Left colon (tissue), 2 donors: ENCODE data around the gene DOCK4. TPM values are rescaled to one million over a fixed set of nuclear protein-coding genes. Genes with fewer than 3 reads are reported as not detected.
"Not testable (repeated sequence)": the region's sequence is repeated elsewhere in the genome, so short reads cannot be mapped to it uniquely, and the experiment has no call there.

Experiments
- ATAC-seq: fragments of 200-7000 bp; cut with Tn5 transposase; one replicate; pipeline ENCODE4 v1.9.1; 2020; ENCODE audit warnings: mild to moderate bottlenecking, moderate library complexity
- DNase-seq, 2 donors: peaks; one replicate each; pipeline ENCODE4 v3.0.0-alpha.2; 2020
- intact Hi-C, 2 donors: fragments of 100-400 bp; cut with DNase I in 1 of 2; cut with micrococcal nuclease in 1 of 2; formaldehyde crosslinking; loops; one replicate each; pipeline versions ENCODE4 v1.11.2 to v1.14.0; 2022; cut with DNase I, micrococcal nuclease
- total RNA-seq, 2 donors: library from RNA; stranded (reverse); fragmentation: NEBNext Ultra II Directional; extraction: Animal tissue kit (Norgen Biotek cat#: 25700); gene quantifications; one replicate each; pipeline ENCODE4 v1.2.1, GENCODE V29; 2021
- donor health status: DM: no; HTN: no; CAD: no.
- donor health status: DM: yes; HTN: yes; CAD: no.

DOCK4 gene
- total RNA-seq, 2 donors from 2014 or later, result 6.6 to 11.5 TPM

DNA sequence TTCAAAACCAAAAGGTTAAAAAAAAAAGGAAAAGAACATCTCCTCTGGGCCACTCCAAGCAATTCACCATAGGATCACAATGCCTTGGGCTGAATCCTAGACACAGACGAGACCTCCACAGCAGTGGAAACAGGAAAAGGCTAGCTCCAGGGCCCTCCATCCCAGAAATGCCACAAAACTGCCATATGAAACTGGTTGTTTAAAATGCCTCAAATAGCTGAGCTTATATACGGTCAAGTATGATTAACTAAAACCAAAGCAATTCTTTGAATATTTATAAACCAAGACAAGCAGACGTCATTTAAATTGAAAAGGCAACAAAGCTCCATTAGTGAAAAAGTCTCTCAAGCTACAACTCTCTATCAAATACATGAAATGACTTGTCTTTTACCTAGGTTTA lies 63.1 kb downstream of the DOCK4 start:
- intact Hi-C loops, result no loop called here
- DNase-seq (no peak), ATAC-seq (no peak)

DNA sequence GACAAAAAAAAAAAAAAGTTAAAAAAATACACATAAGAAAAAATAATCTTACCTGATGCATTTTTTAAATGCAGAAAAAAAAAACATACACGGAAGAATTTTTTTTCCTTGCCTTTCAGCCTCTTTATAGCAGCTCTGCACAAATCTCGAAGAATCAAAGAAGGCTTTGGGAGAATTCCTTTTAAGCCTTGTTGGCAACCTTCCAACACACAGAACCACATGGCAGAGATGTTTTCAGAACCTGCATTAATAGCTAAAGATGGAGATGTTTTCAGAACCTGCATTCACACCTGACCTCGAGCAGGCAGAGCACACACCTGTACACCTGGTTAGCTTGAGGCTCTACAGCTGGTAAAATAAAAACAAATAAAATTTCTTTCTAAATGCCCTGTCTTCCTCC lies 65.6 kb downstream of the DOCK4 start:
- DNase-seq (no peak), ATAC-seq (no peak)
- intact Hi-C loops, result no loop called here

DNA sequence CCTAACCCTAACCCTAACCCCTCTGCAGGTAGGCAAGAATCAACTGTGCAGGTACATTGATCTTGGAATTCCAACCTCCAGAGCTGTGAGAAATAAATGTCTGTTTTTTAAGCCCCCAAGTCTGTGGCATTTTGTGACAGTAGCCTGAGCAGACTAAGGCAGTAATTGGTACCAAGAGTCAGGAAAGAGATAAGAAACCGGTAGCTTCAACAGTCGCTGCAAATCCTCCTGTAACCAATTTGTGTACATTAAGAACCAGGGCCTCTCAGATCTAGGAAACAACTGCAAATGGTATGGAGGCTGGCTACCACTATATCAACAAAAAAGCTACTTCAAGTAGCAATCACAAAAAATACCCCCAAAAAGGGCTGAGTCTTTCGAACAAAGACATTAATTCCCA lies 67.3 kb downstream of the DOCK4 start:
- no peak for ATAC-seq
- intact Hi-C loops, result no loop called here
- no peak for DNase-seq

DNA sequence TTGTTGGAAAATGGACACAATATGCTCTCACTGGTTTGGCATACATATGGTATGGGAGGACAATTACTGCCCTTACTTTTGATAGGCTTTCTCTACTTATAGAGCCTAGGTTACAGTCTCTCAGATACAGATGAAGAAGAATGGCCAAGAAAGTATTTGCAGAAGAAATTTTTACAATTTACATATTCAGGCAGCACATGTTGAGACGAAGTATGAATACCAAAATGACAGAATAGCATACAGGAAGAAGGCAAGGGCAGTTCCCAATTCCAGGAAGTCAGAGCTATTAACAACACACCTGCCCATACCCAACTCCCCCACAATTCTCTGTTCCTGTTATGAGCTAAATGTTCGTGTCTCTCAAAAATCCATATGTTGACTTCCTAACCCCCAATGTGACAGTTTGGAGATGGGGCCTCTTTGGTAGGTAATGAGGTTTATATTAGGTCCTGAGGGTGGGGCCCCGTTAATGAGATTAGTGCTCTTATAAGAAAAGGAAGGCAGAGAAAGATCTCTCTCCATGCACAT lies 67.8 kb downstream of the DOCK4 start:
- no peak for DNase-seq
- no peak for ATAC-seq
- intact Hi-C loops, result no loop called here

DNA sequence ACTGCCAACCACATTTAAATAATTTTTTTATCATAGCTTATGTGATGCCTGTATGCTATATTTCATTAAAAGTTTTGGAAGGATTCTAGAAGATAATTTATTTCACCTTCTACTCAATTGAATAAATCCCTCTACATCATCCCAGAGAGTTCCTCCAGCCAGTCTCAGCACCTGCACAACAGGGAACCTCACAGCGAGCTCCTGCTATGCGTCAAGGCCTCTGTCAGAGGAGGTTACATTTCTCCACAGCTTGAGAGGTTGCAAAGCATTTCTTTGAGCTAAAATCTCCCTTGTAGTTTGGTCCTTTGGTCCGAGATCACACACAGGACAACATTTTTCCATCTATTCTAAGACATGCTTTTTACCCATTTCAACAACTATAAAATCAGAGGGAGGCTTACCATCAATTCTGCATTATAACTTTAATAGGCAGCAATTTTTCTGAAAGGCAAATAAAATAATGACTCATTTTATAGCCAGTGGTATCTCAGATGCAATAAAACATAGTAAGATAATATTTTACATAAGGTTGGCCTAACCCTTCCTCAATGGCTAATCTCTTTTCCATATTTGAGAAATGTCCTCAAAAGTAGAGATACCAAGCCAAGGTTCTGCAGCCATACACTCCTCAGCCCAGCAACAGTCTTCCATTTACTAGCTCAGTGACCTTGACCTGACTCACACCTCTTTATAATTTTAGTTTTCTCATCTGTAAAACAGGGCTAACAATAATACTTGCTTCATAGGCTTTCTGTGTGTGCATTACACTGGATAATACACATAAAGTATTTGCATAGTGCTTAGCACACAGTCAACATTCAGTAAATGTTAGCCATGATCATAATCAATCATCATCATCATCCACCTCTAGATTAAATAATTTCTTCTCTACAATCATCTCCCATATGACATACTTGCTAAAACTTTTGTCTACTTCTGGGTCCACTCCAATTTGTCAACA lies 68.8 kb downstream of the DOCK4 start:
- intact Hi-C loops, result no loop called here
- DNase-seq (peak in 1 of 2 donors; percentile 9), ATAC-seq (peak; percentile 87)

DNA sequence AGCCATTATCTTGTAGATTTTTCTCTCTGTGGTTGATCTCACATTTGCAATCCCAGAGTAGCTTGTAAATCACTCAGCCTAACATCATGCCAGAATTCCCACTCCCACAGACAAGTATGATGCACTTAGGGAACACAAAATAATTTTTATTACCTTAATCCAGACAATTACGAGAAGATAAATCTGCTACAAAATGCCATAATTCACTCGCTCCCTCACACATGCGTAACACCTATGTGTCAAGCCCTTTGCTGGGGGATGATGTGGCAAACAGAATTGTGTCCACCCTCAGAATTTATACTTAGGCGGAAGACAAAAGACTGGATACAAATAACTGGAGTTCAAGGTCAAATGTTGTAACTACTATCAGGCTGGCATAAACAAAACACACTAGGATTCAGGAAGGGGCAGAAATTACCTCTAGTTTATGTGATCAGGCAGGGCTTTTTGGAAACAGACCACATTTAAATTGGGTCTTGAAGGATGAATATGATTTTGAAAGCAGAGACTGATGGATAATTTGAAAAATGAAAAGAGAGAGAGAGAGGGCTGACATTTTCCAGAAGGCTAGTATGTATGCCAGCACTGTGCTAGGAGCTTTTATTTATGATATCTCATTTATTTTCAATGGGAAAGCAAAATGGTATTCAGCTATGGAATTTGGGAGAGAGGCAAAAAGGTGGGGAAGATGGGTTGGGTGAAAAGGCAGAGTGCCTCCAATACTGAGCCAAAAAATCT lies 69.8 kb downstream of the DOCK4 start:
- DNase-seq (no peak), ATAC-seq (no peak)
- intact Hi-C loops, result no loop called here

DNA sequence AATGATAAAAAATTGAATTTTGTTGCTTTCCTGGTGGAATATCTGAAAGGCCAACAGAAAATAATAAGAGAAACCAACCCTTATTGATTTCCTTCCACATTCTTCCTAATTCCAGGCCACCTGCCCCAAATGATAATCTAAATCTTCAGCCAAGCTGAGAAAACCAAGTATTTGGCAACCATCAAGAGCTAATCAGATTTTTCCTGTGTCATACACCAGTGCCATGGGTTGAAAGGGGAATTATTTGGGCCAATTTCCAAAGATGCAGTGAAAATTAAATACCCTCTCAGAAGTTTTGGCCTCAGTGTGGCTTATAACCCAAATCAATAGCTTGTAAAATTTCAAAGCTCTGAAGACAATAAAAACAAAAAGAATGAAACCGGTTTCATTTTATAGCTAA lies 70.4 kb downstream of the DOCK4 start:
- intact Hi-C loops, result no loop called here
- ATAC-seq, result no peak
- DNase-seq, result no peak

DNA sequence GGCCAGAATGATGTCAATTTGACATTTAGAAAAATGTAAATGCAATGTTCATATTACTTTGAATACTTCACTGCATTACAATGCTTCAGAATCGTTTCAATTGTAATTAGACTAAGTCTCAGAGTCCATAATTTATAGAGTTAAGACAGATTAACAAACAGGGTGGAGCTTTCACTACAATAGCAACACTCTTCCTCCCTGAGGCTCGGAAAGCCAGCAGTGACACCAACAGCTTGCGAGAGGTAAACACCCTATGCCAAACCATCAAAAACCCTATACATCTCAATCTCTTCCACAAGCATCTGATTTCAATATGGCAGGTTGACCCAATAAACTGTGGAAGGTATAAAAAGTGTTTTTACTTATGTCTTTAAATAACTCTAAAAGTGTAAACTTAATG lies 72.2 kb downstream of the DOCK4 start:
- intact Hi-C loops, result no loop called here
- peak; percentile 74 for ATAC-seq
- no peak for DNase-seq

DNA sequence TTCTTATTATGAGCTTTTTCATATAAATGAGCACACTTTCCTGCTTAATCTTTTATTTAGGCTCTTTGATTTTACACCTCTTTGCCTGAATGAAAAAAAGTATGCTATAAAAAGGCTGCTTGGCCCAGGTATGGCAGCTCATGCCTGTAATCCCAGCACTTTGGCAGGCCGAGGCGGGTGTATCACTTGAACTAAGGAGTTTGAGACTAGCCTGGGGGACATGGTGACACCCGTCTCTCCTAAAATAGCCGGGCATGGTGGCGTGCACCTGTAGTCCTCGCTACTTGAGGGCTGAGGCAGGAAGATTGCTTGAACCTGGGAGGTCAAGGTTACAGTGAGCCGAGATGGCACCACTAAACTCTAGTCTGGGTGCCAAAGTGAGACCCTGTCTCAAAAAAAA lies 72.9 kb downstream of the DOCK4 start:
- ATAC-seq (no peak), DNase-seq (no peak)
- intact Hi-C loops, result no loop called here

DNA sequence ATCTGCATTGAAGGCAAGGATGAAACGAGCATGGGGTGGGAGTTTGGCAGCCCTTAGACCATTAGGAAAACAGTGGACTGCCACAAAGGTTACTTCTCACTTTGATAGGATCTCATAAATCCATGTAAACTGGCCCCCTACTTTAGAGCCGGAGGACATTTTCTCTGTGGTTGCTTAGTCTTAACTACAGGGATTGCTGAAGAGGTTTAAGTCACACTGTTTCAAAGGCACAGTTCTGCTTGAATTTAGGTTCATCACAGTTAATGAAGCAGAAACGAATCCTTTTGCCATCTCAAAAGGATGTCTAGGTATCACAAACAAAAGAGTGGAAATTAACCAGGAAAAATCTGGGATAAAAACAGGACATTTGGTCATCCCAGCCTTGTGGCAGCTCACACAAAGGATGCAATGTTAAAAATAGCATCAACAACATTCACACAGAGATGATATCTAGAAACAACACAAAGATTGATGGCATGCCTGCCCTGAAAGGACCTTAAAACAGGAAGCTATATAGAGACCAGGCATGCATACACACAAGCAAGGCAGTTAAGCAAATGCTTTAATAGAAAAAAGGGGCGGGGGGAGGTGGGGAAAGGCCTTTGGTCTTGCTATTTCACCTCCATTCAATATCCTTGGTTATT lies 74.0 kb downstream of the DOCK4 start:
- intact Hi-C loops, result no loop called here
- ATAC-seq, result no peak

DNA sequence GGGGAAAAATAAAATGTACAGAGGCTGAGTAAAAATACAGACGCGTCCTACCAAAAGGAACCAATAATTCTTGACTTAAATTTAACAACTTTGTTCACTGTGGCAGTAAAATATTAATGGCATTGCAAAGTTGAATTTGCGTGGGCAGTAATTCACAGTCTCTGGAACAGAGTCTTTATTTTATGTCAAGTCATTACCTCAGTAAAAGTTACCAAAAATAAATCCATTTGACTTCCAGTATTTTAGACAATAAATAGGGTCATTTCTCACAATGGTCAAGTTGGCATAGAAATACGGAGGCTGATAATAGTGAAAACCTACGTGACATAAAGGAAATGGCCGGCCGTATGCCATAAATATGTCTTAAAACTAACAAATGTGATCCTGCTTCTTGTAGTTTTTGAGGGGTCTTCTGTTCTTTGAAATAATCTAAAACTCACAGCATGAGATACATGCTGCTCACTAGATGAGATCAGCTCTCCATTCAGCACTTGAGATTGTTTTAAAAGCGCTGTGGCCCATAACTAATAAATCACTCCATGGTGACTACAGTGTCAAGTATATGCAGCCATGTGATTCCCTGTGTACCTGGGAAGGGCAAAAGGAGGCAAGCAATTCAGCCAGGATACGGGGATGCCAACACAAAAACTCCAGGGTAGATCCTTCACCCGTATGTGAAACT lies 75.3 kb downstream of the DOCK4 start:
- no peak for DNase-seq
- ATAC-seq, result no peak
- intact Hi-C loops, result no loop called here

More for the DNA sequence above, 74.0 kb downstream of the DOCK4 start:
- DNase-seq, result no peak

DNA sequence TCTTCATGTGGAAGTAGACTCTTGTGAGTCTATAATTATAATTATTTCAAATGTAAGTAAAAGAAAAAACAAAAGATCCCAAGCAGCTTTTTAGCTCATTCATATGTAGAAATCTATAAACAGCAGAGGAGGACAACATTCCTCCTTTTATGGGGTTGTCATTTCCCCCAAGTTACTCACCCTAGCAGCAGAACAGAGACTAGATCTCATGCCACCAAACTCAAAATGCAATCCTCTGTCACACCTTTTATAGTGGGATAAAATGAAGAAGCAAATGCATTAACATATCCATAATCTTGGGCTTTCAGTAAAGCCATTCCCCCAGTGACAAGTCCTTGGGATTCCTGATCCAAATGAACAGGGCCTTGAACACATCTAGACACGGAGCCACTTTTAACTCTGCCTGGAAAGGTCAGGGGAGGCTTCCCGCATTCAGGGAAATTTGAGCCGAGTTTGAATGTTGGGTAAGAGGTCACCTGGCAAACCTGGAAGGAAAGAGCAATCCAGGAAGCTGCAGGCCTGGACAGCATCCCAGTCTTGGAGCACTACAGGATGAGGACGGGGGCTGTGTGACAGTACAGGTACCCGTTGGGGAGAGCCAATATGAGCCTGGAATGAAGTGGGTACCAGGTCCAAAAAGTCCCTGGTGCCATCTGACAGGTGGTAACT lies 76.4 kb downstream of the DOCK4 start:
- DNase-seq, result peak in 1 of 2 donors; percentile 7
- peak; percentile 28 for ATAC-seq
- intact Hi-C loops, result no loop called here

DNA sequence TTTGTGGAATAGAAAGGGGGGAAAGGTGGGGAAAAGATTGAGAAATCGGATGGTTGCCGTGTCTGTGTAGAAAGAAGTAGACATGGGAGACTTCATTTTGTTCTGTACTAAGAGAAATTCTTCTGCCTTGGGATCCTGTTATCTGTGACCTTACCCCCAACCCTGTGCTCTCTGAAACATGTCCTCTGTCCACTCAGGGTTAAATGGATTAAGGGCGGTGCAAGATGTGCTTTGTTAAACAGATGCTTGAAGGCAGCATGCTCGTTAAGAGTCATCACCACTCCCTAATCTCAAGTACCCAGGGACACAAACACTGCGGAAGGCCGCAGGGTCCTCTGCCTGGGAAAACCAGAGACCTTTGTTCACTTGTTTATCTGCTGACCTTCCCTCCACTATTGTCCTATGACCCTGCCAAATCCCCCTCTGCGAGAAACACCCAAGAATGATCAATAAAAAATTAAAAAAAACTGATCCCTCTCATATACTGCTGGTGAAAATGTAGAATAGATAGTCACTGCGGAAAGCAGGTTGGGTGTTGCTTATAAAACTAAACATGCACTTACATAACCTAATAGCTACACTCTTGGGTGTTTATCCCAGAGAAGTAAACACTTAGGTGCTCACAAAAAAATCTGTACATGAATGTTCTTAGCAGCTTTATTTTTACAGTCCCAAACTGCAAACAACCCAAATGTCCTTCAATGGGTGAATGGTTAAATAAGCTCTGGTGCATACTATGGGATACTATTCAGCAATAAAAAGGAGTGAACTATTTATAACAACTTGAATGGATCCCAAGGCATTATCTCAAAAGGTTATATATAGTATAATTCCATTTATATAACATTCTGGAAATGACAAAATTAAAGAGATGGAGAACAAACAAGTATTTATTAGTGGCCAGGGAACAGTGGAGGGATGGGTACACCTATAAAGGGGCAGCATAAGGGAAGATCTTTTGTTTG lies 77.5 kb downstream of the DOCK4 start:
- intact Hi-C loops, DNase-seq, ATAC-seq: not testable (repeated sequence)

DNA sequence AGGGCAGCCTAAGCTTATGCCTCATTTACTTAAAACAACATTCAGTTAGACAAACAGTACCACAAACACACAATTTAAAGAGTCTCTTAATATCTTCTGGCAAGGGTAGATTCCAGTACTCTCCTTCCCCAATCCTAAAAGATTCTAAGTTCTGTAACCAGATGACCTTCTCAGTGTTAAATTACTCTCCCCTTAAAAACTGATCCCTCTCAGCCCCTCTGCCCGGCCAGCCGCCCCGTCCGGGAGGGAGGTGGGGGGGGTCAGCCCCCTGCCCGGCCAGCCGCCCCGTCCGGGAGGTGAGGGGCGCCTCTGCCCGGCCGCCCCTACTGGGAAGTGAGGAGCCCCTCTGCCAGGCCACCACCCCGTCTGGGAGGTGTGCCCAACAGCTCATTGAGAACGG lies 78.2 kb downstream of the DOCK4 start:
- DNase-seq, ATAC-seq, intact Hi-C loops: not testable (repeated sequence)

DNA sequence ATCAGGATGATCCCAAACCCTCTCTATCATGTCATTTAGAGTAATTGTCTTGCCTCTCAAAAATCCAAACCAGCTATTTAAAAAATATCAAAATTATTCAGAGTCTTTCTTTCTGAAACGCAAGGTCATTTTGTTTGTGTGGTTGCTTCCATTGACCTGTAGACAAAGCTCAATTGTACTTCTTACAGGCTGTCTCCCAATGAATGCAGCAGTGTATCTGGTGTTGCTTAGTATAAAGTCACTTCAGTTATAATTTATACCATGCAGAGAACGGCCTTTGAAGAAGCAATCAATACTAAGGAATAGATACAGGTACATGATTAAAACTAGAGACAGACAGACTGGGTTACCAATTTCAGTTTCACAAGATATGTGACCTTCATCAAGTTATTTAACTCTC lies 80.9 kb downstream of the DOCK4 start:
- DNase-seq (no peak), ATAC-seq (no peak)
- intact Hi-C loops, result no loop called here

DNA sequence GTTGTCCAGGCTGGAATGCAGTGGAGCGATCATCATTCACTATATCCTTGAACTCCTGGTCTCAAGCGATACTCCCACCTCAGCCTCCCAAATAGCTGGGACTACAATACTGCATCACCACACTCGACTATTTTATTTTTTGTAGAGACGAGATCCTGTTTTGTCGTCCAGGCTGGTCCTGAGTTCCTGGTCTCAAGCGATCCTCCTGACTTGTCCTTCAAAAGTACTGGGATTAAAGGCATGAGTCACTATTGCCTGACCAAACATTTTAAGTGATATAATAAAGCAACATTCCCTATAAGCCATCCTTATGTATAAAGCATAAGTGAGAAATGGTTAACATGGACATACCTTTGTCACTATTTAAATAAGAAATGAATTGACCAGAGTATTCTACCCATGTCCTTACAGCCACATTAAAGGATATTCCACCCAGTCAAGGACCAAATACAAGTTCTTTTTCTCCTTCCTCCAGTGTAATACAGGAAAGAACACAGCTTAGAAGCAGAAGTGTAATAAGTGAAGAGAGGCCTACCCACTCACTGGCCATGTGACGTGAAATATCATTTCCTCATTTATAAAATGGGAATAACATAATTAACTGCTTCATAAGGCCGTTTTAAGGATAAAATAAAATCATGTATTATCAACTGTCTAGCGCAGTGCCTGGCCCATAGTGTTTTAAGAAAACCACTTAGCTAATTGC lies 82.0 kb downstream of the DOCK4 start:
- no peak for ATAC-seq

DNA sequence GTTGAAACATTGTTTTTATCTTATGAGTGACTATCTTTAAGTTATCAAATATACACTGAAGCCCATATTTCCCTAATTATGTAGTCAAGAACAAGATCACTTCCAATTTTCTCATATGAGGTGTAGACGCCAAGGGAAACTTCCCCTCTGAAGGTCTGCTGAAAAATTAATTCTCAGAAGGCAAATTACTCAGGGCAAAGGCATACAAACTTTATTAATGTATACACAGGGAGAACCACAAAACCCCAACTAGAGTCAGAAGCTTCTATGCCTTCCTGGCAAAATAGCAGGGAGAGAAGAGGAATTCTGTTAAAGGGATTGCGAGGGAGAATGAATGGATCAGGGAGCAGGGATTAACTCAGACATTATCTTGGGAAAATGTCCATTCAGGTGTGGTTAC lies 83.4 kb downstream of the DOCK4 start:
- no peak for DNase-seq
- intact Hi-C loops, result no loop called here
- ATAC-seq, result no peak

More for the DNA sequence above, 82.0 kb downstream of the DOCK4 start:
- intact Hi-C loops, result no loop called here
- no peak for DNase-seq
